Cortex of kidney (tissue), 1 donor: ENCODE results near the gene PRAMEF25.
"Not testable (repeated sequence)": the region's sequence is repeated elsewhere in the genome, so short reads cannot be mapped to it uniquely, and the experiment has no call there.

Source experiments
- DNase-seq: peaks from one replicate; lab custom pipeline; 2025; lab: John Stamatoyannopoulos, UW

The PRAMEF25 gene

DNA sequence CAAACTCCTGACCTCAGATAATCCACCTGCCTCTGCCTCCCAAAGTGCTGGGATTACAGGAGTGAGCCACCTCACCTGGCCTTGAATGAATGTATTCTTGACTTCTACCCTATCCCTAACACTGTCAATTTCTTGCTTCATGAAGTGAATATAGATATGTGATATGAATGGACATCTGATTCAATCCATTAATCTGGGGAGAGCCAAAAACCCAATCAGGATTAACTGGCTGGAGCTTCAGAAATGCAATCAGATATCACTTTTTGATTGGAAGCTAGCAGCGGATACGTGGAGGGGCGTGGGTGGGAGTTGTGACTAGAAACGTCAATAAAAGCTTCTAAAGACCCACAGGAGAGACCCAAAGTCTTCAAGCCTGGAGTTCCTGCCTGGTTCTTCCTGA, at the start of gene PRAMEF25:
PRAMEF25 (plus strand) TSS at position 301 of the 400 bp plus-strand sequence. CDS start 2,920 bp downstream, outside the sequence.
- not testable (repeated sequence) for DNase-seq

- not testable (repeated sequence) for DNase-seq
Observed at GRCh38 chr1:13056475-13056874, 14.1 kb upstream of the PRAMEF25 start, which contains the start of gene PRAMEF27. Gene PRAMEF27 (minus strand): TSS chr1:13056575. CDS start chr1:13053659, 2,916 bp downstream.

DNA sequence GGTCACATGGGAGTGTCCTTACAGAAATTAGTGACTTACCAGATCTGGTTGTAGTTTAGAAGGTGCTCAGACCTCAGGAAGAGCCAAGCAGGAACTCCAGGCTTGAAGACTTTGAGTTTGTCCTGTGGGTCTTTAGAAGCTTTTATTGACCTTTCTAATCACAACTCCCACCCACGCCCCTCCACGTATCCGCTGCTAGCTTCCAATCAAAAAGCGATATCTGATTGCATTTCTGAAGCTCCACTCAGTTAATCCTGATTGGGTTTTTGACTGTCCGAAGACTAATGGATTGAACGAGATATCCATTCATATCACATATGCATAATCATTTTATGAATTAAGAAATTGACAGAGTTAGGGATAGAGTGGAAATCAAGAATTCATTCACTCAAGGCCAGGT, 46.2 kb downstream of the PRAMEF25 start, which contains the start of gene HNRNPCL2:
HNRNPCL2 (minus strand) TSS at position 101 of the 400 bp plus-strand sequence. CDS start 454 bp downstream, outside the sequence.
- not testable (repeated sequence) for DNase-seq
